Body of pancreas (tissue), 4 donors: Measurements from ENCODE around the gene ADAMTS7.

ENCODE experiments used
- CTCF ChIP-seq, 7 experiments: fragments of 450-650 bp in 4 of 7; fragments of 200-600 bp in 3 of 7; sonication (generic) in 3 of 7; IDR thresholded peaks; one replicate each; pipeline ENCODE4 v1.5.1; 2016 to 2019; ENCODE audit warnings: antibody characterized with exemption in 7 of 7
- POLR2A ChIP-seq, 3 donors: fragments of 450-650 bp; IDR thresholded peaks; one replicate each; pipeline ENCODE4 v1.6.1; 2016; ENCODE audit warnings: antibody characterized with exemption in 3 of 3, mild to moderate bottlenecking in 2 of 3

- TF ChIP-seq CTCF (IDR thresholded peaks at IDR 0.05), result no peak
- no peak for TF ChIP-seq POLR2A (IDR thresholded peaks at IDR 0.05)
Measured at GRCh38 chr15:78768531-78769408, 42.5 kb downstream of the ADAMTS7 start.
